Testis (tissue), 3 donors: ENCODE measurements around the gene VAV1. TPM values are rescaled to one million over a fixed set of nuclear protein-coding genes. Genes with fewer than 3 reads are reported as not detected.

Experiments
- DNase-seq: peaks from one replicate; pipeline ENCODE4 v3.0.0-alpha.2; 2019
- H3K27ac ChIP-seq, 2 donors: fragments of 200-600 bp; sonication (generic); one replicate each; pipeline ENCODE4 v1.5.1; 2019
- H3K27me3 ChIP-seq: fragments of 200-600 bp; sonication (generic); one replicate; pipeline ENCODE4 v1.5.1; 2019
- H3K36me3 ChIP-seq: fragments of 200-600 bp; sonication (generic); one replicate; pipeline ENCODE4 v1.5.1; 2017; ENCODE audit warnings: low read depth; ENCODE audit errors: missing control alignments
- H3K4me1 ChIP-seq: fragments of 200-600 bp; sonication (generic); one replicate; pipeline ENCODE4 v1.5.1; 2019
- H3K4me3 ChIP-seq, 2 donors: fragments of 200-600 bp; sonication (generic); one replicate each; pipeline ENCODE4 v1.5.1; 2017 to 2019
- H3K9me3 ChIP-seq: fragments of 200-600 bp; sonication (generic); one replicate; pipeline ENCODE4 v1.5.1; 2017
- CTCF ChIP-seq, 3 experiments: fragments of 450-650 bp in 2 of 3; fragments of 200-600 bp in 1 of 3; sonication (generic) in 1 of 3; IDR thresholded peaks; one replicate each; pipeline ENCODE4 v1.5.1; 2016 to 2019; ENCODE audit warnings: antibody characterized with exemption in 3 of 3, mild to moderate bottlenecking in 2 of 3, moderate library complexity in 1 of 3
- POLR2A ChIP-seq: fragments of 450-650 bp; IDR thresholded peaks from one replicate; pipeline ENCODE4 v1.6.1; 2017; ENCODE audit warnings: antibody characterized with exemption, mild to moderate bottlenecking, moderate library complexity
- WGBS, 2 donors: methylation state at CpG; one replicate each; pipeline ENCODE4 v1.1.5; 2018; 5-methylcytosine and 5-hydroxymethylcytosine counted together
- intact Hi-C: fragments of 100-400 bp; cut with DNase I; formaldehyde crosslinking; loops from one replicate; pipeline ENCODE4 v1.15.1; 2023; ENCODE audit warnings: low total_unique reads
- polyA plus RNA-seq: library from polyadenylated mRNA; stranded (reverse); fragments of 350-450 nt; fragmentation: Illumina TruSeq; extraction: RNeasy Lipid Tissue Mini Kit (QIAGEN cat#74804); gene quantifications from one replicate; pipeline ENCODE4 v1.2.3, GENCODE V29; 2014; ENCODE audit warnings: low read depth, low replicate concordance; ENCODE audit not compliant: insufficient read depth
- total RNA-seq, 2 donors: library from RNA; depleted of rRNA; stranded (reverse); fragments of >200 nt; gene quantifications; one replicate each; pipeline ENCODE4 v1.2.3, GENCODE V29; 2016

The VAV1 gene
- total and polyA plus RNA-seq, 3 donors from 2014 or later: 1.1 to 8.9 (median 4.5) TPM

GRCh38 chr19:6791237-6791636, 18.7 kb downstream of the VAV1 start:
- H3K27ac ChIP-seq: no peak overlapping the region
- H3K9me3 ChIP-seq: no peaks in the 10 kb centered on the region
- no peaks in the 10 kb centered on the region for H3K27me3 ChIP-seq
- H3K36me3 ChIP-seq: no peaks in the 10 kb centered on the region
- 60 to 61% methylated on average over 6 of the region's 6 CpGs for WGBS, 2 donors
- intact Hi-C loops: no loop called here
- no peaks in the 10 kb centered on the region for H3K4me1 ChIP-seq
- no peak overlapping the region for H3K4me3 ChIP-seq
- DNase-seq: no peak
- TF ChIP-seq CTCF (IDR thresholded peaks at IDR 0.05) (no peak), POLR2A (no peak)

- Histone ChIP-seq H3K4me1 (no peaks in the 10 kb centered on the region), H3K4me3 (no peak overlapping the region), H3K27me3 (no peaks in the 10 kb centered on the region), H3K27ac (no peak overlapping the region), H3K9me3 (no peaks in the 10 kb centered on the region), H3K36me3 (no peaks in the 10 kb centered on the region)
- TF ChIP-seq CTCF (IDR thresholded peaks at IDR 0.05): no peak
- no peak for TF ChIP-seq POLR2A
- WGBS, 2 donors: 80 to 81% methylated on average over 4 of the region's 4 CpGs
- intact Hi-C loops: no loop called here
- no peak for DNase-seq
Measured at GRCh38 chr19:6793411-6793810, 20.9 kb downstream of the VAV1 start.

- Histone ChIP-seq H3K4me1 (no peaks in the 10 kb centered on the region), H3K9me3 (no peaks in the 10 kb centered on the region), H3K36me3 (no peaks in the 10 kb centered on the region), H3K4me3 (no peak overlapping the region), H3K27me3 (no peaks in the 10 kb centered on the region), H3K27ac (no peak overlapping the region)
- TF ChIP-seq POLR2A: no peak
- intact Hi-C loops: no loop called here
- 91 to 94% methylated on average over 5 of the region's 5 CpGs for WGBS, 2 donors
- DNase-seq: no peak
Measured at GRCh38 chr19:6793973-6794372, 21.5 kb downstream of the VAV1 start.

GRCh38 chr19:6794686-6795431, 22.4 kb downstream of the VAV1 start:
- Histone ChIP-seq H3K36me3 (no peaks in the 10 kb centered on the region), H3K9me3 (no peaks in the 10 kb centered on the region), H3K4me3 (no peak overlapping the region), H3K27me3 (no peaks in the 10 kb centered on the region), H3K4me1 (no peaks in the 10 kb centered on the region), H3K27ac (no peak overlapping the region)
- TF ChIP-seq CTCF (IDR thresholded peaks at IDR 0.05): no peak
- no peak for TF ChIP-seq POLR2A
- 48 to 67% methylated on average over 13 of the region's 13 CpGs for WGBS, 2 donors
- peak; percentile 37 for DNase-seq
- intact Hi-C loops: no loop called here

DNA sequence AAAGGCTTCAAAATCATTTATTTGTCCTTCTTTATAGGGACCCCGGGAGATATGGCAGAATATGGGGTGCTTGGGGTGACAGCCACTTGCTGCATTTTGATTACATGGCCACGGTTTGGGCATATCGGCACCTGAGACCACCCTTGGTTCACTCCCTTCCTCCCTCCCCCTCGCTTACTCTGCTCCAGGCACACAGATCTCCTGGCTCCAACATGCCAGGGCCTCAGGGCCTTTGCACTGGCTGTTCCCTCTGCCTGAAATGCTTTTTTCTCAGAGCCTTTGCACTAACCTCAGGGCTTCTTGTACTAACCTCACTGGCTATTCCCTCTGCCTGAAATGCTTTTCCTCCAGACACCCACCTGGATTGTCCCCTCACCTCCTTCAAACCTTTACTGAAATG, 23.8 kb downstream of the VAV1 start:
- Histone ChIP-seq H3K4me1 (no peaks in the 10 kb centered on the region), H3K27ac (no peak overlapping the region), H3K36me3 (no peaks in the 10 kb centered on the region), H3K27me3 (no peaks in the 10 kb centered on the region), H3K4me3 (no peak overlapping the region), H3K9me3 (no peaks in the 10 kb centered on the region)
- 86 to 87% methylated on average over 4 of the region's 4 CpGs for WGBS, 2 donors
- no peak for DNase-seq
- TF ChIP-seq POLR2A: no peak
- TF ChIP-seq CTCF (IDR thresholded peaks at IDR 0.05): no peak
- intact Hi-C loops: no loop called here
